Esophagus squamous epithelium (tissue), 5 donors: Measurements from ENCODE around the gene RSAD2. TPM values are rescaled to one million over a fixed set of nuclear protein-coding genes. Genes with fewer than 3 reads are reported as not detected.

Experiments used
- DNase-seq: peaks from one replicate; lab custom pipeline; 2025; lab: John Stamatoyannopoulos, UW
- H3K27ac ChIP-seq, 4 donors: fragments of 200-600 bp; sonication (generic); one replicate each; pipeline ENCODE4 v1.5.1; 2016 to 2019; ENCODE audit warnings: mild to moderate bottlenecking in 1 of 4
- H3K27me3 ChIP-seq, 4 donors: fragments of 200-600 bp; sonication (generic); 1 replicate in 3 of 4; 2 replicates in 1 of 4; pipeline versions ENCODE4 v1.5.1 to v1.6.0; 2017 to 2021; ENCODE audit warnings: antibody characterized with exemption in 1 of 4
- H3K36me3 ChIP-seq, 3 donors: fragments of 200-600 bp; sonication (generic); one replicate each; pipeline ENCODE4 v1.5.1; 2016 to 2019
- H3K4me1 ChIP-seq, 3 donors: fragments of 200-600 bp; sonication (generic); one replicate each; pipeline ENCODE4 v1.5.1; 2017 to 2019
- H3K4me3 ChIP-seq, 4 donors: fragments of 200-600 bp; sonication (generic); 1 replicate in 3 of 4; 2 replicates in 1 of 4; pipeline ENCODE4 v1.5.1; 2016 to 2019; ENCODE audit warnings: mild to moderate bottlenecking in 2 of 4, moderate library complexity in 1 of 4
- H3K9me3 ChIP-seq, 3 donors: fragments of 200-600 bp; sonication (generic); one replicate each; pipeline ENCODE4 v1.5.1; 2016 to 2019
- POLR2A ChIP-seq, 4 donors: fragments of 450-650 bp; IDR thresholded peaks; one replicate each; pipeline ENCODE4 v1.6.1; 2017; ENCODE audit warnings: antibody characterized with exemption in 4 of 4, mild to moderate bottlenecking in 4 of 4, moderate library complexity in 3 of 4
- WGBS, 2 donors: methylation state at CpG; one replicate each; pipeline ENCODE4 v1.1.5; 2018; 5-methylcytosine and 5-hydroxymethylcytosine counted together
- intact Hi-C: fragments of 100-400 bp; cut with DNase I; formaldehyde crosslinking; loops from one replicate; pipeline ENCODE4 v1.15.0; 2022
- total RNA-seq, 4 donors: library from RNA; depleted of rRNA; stranded (reverse); fragments of >200 nt; gene quantifications; one replicate each; pipeline ENCODE4 v1.1.0, GENCODE V29; 2016
- TF ChIP-seq, protein P1 (sequence below), 6 experiments: fragments of 450-650 bp in 4 of 6; fragments of 200-600 bp in 2 of 6; sonication (generic) in 2 of 6; IDR thresholded peaks; one replicate each; pipeline ENCODE4 v1.5.1; 2016 to 2019; ENCODE audit warnings: antibody characterized with exemption in 6 of 6, mild to moderate bottlenecking in 4 of 6, moderate library complexity in 4 of 6
- donor health status: DM: yes; HTN: yes; CAD: no.

RSAD2 gene
- total RNA-seq, 4 donors from 2014 or later = 0.15 to 4.3 (median 0.66) TPM

DNA sequence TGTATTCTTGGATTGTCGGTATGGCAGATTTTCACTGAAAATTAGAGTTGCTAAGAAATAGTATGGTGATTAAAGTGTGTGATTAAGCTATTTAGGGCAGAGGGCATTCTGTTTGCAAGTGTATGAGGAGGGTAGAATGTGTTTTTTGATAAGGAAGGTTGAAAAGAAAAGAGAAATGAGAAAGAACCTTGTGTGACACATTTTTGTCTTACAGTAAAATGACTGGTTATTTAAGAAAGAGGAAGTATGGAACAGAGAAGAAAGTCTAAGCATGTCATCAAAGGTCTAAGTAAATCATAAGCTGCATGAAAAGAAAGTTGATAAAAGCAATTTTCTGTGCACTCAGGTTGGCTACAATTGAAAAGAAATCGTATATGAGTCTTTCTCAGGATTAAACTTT lies 5.2 kb upstream of the RSAD2 start:
- Histone ChIP-seq H3K36me3 (no peaks in the 10 kb centered on the region), H3K9me3 (no peaks in the 10 kb centered on the region), H3K27me3 (no peaks in the 10 kb centered on the region), H3K4me1 (no peaks in the 10 kb centered on the region), H3K4me3 (no peak overlapping the region), H3K27ac (no peak overlapping the region)
- TF ChIP-seq POLR2A (IDR thresholded peaks at IDR 0.05) = no peak
- no peak for DNase-seq
- intact Hi-C loops = no loop called here
- 78 to 88% methylated on average over 2 of the region's 2 CpGs for WGBS, 2 donors

DNA sequence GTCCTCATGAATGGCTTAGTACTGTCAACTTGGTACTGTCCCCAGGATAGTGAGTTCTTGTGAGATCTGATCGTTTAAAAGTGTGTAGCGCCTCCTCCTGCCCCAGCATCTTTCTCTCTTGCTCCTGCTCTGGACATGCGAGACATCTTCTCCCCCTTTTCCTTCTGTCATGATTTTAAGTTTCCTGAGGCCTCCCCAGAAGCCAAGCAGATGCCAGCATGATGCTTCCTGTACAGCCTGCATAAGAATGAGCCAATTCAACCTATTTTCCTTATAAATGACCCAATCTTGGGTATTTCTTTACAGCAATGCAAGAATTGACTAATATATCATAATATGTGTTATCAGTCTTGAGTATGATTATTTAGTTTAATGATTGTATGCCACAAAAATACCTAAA lies 3.5 kb upstream of the RSAD2 start:
- Histone ChIP-seq H3K9me3 (no peaks in the 10 kb centered on the region), H3K36me3 (no peaks in the 10 kb centered on the region), H3K27me3 (no peaks in the 10 kb centered on the region), H3K27ac (no peak overlapping the region), H3K4me1 (peaks cover 5 to 15% (median 7%) of the 10 kb centered on the region in 3 donors), H3K4me3 (no peak overlapping the region)
- DNase-seq = no peak
- TF ChIP-seq, protein P1, sequence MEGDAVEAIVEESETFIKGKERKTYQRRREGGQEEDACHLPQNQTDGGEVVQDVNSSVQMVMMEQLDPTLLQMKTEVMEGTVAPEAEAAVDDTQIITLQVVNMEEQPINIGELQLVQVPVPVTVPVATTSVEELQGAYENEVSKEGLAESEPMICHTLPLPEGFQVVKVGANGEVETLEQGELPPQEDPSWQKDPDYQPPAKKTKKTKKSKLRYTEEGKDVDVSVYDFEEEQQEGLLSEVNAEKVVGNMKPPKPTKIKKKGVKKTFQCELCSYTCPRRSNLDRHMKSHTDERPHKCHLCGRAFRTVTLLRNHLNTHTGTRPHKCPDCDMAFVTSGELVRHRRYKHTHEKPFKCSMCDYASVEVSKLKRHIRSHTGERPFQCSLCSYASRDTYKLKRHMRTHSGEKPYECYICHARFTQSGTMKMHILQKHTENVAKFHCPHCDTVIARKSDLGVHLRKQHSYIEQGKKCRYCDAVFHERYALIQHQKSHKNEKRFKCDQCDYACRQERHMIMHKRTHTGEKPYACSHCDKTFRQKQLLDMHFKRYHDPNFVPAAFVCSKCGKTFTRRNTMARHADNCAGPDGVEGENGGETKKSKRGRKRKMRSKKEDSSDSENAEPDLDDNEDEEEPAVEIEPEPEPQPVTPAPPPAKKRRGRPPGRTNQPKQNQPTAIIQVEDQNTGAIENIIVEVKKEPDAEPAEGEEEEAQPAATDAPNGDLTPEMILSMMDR (IDR thresholded peaks at IDR 0.05) = no peak
- TF ChIP-seq POLR2A (IDR thresholded peaks at IDR 0.05) = no peak
- intact Hi-C loops = no loop called here
- WGBS, 2 donors = 98 to 100% methylated on average over 3 of the region's 3 CpGs

DNA sequence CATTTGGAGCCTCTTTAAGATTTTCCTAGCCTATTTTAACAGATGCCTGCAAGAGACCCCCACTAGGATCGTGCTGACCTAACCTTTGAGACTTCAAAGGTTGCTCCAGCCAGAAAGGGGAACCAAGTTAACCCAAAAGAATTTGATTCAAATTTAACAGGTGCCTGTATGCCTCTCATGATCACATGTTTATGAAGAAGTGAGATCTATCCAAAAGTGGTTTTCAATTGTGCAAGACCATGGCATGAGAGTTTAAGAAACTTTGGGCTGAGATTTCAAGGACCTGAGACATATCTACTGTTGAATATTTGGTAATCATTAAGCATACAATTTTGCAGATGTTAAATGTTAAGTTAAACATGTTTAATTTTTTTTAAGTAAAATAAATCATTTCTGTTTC lies 1.3 kb upstream of the RSAD2 start:
- intact Hi-C loops = no loop called here
- 89% methylated on average over 1 of the region's 1 CpG; no CpG with 5 or more reads in 1 of the 2 donors for WGBS, 2 donors

DNA sequence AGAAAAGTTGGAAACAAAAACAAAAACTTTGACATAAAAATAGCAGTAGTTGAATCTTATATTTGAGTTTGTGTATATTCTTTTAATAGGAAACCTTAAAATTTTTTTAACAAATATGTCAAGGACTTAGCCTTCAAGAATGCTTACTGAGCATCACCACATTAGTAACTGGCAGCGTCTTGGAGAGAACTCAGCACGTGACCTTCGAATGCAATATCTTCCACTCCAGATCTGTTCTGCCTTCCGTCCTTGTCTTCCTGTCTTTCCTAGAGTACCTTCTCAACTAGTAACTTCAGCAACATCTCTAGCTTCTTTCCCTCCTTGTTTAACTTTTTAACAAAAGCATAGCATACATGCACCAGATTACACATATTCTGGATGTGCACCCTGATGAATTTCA lies 972 bp downstream of the RSAD2 start:
- Histone ChIP-seq H3K27ac (no peak overlapping the region), H3K36me3 (no peaks in the 10 kb centered on the region), H3K4me3 (no peak overlapping the region), H3K4me1 (peaks cover 5 to 22% (median 7%) of the 10 kb centered on the region in 3 donors), H3K9me3 (no peaks in the 10 kb centered on the region), H3K27me3 (no peaks in the 10 kb centered on the region)
- 66 to 67% methylated on average over 4 of the region's 4 CpGs for WGBS, 2 donors
- intact Hi-C loops = no loop called here
- TF ChIP-seq, protein P1 (IDR thresholded peaks at IDR 0.05) = no peak
- TF ChIP-seq POLR2A (IDR thresholded peaks at IDR 0.05) = no peak
- no peak for DNase-seq

More for the DNA sequence above, 1.3 kb upstream of the RSAD2 start:
- TF ChIP-seq, protein P1 (IDR thresholded peaks at IDR 0.05) = no peak
- TF ChIP-seq POLR2A (IDR thresholded peaks at IDR 0.05) = no peak
- Histone ChIP-seq H3K9me3 (no peaks in the 10 kb centered on the region), H3K27ac (no peak overlapping the region), H3K27me3 (no peaks in the 10 kb centered on the region), H3K4me3 (no peak overlapping the region), H3K4me1 (peaks cover 5 to 22% (median 7%) of the 10 kb centered on the region in 3 donors), H3K36me3 (no peaks in the 10 kb centered on the region)
- no peak for DNase-seq

DNA sequence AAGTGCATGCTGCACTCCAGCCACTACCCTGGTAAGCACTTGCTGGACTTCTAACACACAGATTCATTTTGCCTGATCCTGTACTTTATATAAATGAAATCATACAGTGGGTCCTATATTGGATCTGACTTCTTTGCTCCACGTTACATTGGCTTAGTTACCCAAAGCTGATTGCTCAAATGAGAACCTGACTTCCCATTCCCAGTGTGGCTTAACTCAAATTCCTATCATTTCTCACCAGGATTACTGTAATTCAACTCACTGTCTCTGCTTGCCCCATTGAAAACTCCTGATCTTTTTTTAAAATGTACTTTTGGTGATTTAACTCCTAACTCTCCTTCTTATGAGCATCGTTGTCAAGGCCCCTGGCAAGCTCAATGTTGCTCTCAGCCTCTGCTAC lies 1.4 kb downstream of the RSAD2 start:
- H3K27me3 ChIP-seq = no peaks in the 10 kb centered on the region
- no peaks in the 10 kb centered on the region for H3K9me3 ChIP-seq
- TF ChIP-seq, protein P1 (IDR thresholded peaks at IDR 0.05) = no peak
- no peak for TF ChIP-seq POLR2A (IDR thresholded peaks at IDR 0.05)
- H3K36me3 ChIP-seq = no peaks in the 10 kb centered on the region
- intact Hi-C loops = no loop called here
- no peak overlapping the region for H3K4me3 ChIP-seq
- no peak overlapping the region for H3K27ac ChIP-seq
- peaks cover 5 to 22% (median 7%) of the 10 kb centered on the region in 3 donors for H3K4me1 ChIP-seq
- DNase-seq = no peak
- WGBS, 2 donors = 53 to 56% methylated on average over 2 of the region's 2 CpGs
